GM18867 (cell line): ENCODE measurements around the gene GNB2.
A peak's percentile ranks its signal among the peaks of the same experiment; 100 is the strongest.

Experiments
- ATAC-seq: cut with Tn5 transposase; IDR thresholded peaks from one replicate; pipeline ENCODE4 v1.9.1; 2021; ENCODE audit warnings: mild to moderate bottlenecking, moderate library complexity; ENCODE audit not compliant: unreplicated experiment

Gene GNB2

GRCh38 chr7:100680576-100681271, 7.2 kb downstream of the GNB2 start:
- no peak for ATAC-seq

GRCh38 chr7:100681491-100682227, 8.1 kb downstream of the GNB2 start:
- no peak for ATAC-seq

GRCh38 chr7:100682228-100682741, 8.7 kb downstream of the GNB2 start:
- ATAC-seq = no peak

- no peak for ATAC-seq
Measured at GRCh38 chr7:100682991-100683658, 9.6 kb downstream of the GNB2 start.

- no peak for ATAC-seq
Measured at GRCh38 chr7:100683659-100684533, 10.4 kb downstream of the GNB2 start.

- ATAC-seq = no peak
Measured at GRCh38 chr7:100684534-100685042, 11.0 kb downstream of the GNB2 start.

- ATAC-seq = no peak
Measured at GRCh38 chr7:100685049-100685605, 11.6 kb downstream of the GNB2 start.

- ATAC-seq = no peak
Measured at GRCh38 chr7:100685631-100686145, 12.1 kb downstream of the GNB2 start.

GRCh38 chr7:100686201-100686821, 12.8 kb downstream of the GNB2 start:
- no peak for ATAC-seq

- no peak for ATAC-seq
Measured at GRCh38 chr7:100686822-100687211, 13.3 kb downstream of the GNB2 start.

GRCh38 chr7:100687261-100687660, 13.7 kb downstream of the GNB2 start:
- ATAC-seq = no peak

GRCh38 chr7:100687751-100688300, 14.3 kb downstream of the GNB2 start:
- ATAC-seq = no peak

- no peak for ATAC-seq
Measured at GRCh38 chr7:100688326-100688860, 14.9 kb downstream of the GNB2 start.

GRCh38 chr7:100689230-100690135, 15.9 kb downstream of the GNB2 start:
- ATAC-seq = no peak

- ATAC-seq = peak; percentile 33
Measured at GRCh38 chr7:100691676-100692577, 18.4 kb downstream of the GNB2 start.

- no peak for ATAC-seq
Measured at GRCh38 chr7:100692578-100692961, 19.0 kb downstream of the GNB2 start.
